SU-DHL-6 (cell line): ENCODE data around the gene MTF2.

ENCODE experiments used
- H2AFZ ChIP-seq: fragments of 200-600 bp; sonication (generic); 2 replicates; pipeline ENCODE4 v1.6.1; 2014; ENCODE audit warnings: low read depth, mild to moderate bottlenecking, moderate library complexity, mixed read lengths, antibody characterized with exemption, low read length; ENCODE audit not compliant: severe bottlenecking
- H3F3A ChIP-seq: fragments of 200-600 bp; shearing (Covaris generic); 2 replicates; pipeline ENCODE4 v1.6.0; 2016; ENCODE audit warnings: antibody characterized with exemption, mild to moderate bottlenecking; ENCODE audit not compliant: insufficient read depth
- H3K27ac ChIP-seq: fragments of 200-600 bp; sonication (generic); 2 replicates; pipeline ENCODE4 v1.5.1; 2016; ENCODE audit warnings: low read depth, mild to moderate bottlenecking, low read length, moderate library complexity, mixed read lengths
- H3K27me3 ChIP-seq: fragments of 200-600 bp; sonication (generic), shearing (Covaris generic); 2 replicates; pipeline ENCODE4 v1.6.0; 2014; ENCODE audit warnings: mild to moderate bottlenecking, low read length
- H3K36me3 ChIP-seq: fragments of 200-600 bp; sonication (generic); 2 replicates; pipeline ENCODE4 v1.6.1; 2014; ENCODE audit warnings: mild to moderate bottlenecking, low read length, mixed read lengths
- H3K4me2 ChIP-seq: fragments of 300-600, 200-600 bp; shearing (Covaris generic), sonication (generic); 2 replicates; pipeline ENCODE4 v1.6.0; 2014; ENCODE audit warnings: low read length, low read depth, mild to moderate bottlenecking; ENCODE audit not compliant: poor library complexity, severe bottlenecking
- H3K4me3 ChIP-seq: fragments of 200-600 bp; sonication (generic); 2 replicates; pipeline ENCODE4 v1.5.1; 2014; ENCODE audit warnings: antibody characterized with exemption, low read length, mild to moderate bottlenecking, mixed read lengths; ENCODE audit not compliant: insufficient read depth, poor library complexity, severe bottlenecking
- H3K79me2 ChIP-seq: fragments of 200-600 bp; sonication (generic); 2 replicates; pipeline ENCODE4 v1.6.1; 2014; ENCODE audit warnings: mild to moderate bottlenecking, low read length, moderate library complexity; ENCODE audit not compliant: insufficient read depth
- H3K9ac ChIP-seq: fragments of 200-600 bp; sonication (generic); 2 replicates; pipeline ENCODE4 v1.7.0; 2014; ENCODE audit warnings: mild to moderate bottlenecking, low read length
- H3K9me2 ChIP-seq: fragments of 200-600 bp; sonication (generic); replicated peaks from 2 replicates; pipeline ENCODE4 v1.6.1; 2014; ENCODE audit warnings: low read length; ENCODE audit not compliant: insufficient read depth
- H3K9me3 ChIP-seq: fragments of 200-600 bp; sonication (generic); 2 replicates; pipeline ENCODE4 v1.6.1; 2014; ENCODE audit warnings: low read length, mixed read lengths; ENCODE audit not compliant: insufficient read depth
- H4K20me1 ChIP-seq: fragments of 200-600 bp; sonication (generic); 2 replicates; pipeline ENCODE4 v1.6.1; 2014; ENCODE audit warnings: low read depth, mild to moderate bottlenecking, antibody characterized with exemption, low read length, moderate library complexity, mixed read lengths
- EZH2phosphoT487 ChIP-seq: fragments of 200-600 bp; sonication (generic), shearing (Covaris generic); conservative IDR thresholded peaks from 2 replicates; pipeline ENCODE4 v1.6.1; 2018; ENCODE audit warnings: mild to moderate bottlenecking, antibody characterized with exemption, low read length, moderate library complexity, mixed read lengths
- TF ChIP-seq, protein P1 (sequence below): fragments of 200-600 bp; sonication (generic); IDR thresholded peaks from one replicate; pipeline ENCODE4 v1.5.1; 2017; ENCODE audit warnings: antibody characterized with exemption, mild to moderate bottlenecking, low read length, moderate library complexity; ENCODE audit not compliant: insufficient read depth, poor library complexity, severe bottlenecking

The MTF2 gene

DNA sequence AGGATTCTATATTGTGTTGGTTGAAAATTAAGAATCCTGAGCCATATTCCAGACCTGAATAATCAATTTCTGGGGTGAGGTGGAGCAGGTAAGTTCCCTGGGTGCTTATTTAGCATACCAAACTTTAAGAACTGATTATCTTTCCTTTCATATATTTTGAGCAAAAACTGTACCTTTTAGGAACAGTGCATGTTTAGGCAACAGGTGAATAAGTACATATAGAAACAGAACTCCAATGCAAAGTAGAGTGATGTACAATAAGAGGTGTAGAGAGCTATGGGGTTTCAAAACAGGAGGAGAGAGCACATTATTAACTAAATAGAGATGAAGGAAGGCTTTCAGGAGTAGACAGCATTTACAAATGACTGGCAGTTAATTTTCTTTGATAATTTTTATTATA, 72.4 kb downstream of the MTF2 start:
- H4K20me1 ChIP-seq: peaks cover 4% of the 10 kb centered on the region; the same call in 1 of the 2 replicates

DNA sequence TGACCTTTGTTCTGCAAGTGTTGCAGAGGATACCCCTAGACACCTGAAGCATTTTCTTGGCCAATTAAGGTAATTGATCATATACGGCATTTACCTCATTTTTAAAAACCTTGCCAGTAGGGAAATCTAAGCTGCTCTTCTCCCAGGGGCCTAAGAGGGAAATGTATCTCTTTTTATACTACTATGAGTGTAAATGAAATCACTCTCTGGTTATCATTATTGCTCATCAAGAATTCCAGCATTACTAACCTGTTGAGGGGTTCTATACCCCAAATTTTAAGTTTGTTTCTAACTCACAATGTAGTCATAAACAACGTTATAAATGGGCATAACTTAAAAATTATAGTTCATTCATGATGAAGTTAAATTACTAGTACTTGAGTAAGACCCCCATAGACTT, 73.8 kb downstream of the MTF2 start:
- H3K36me3 ChIP-seq: peaks cover 41% of the 10 kb centered on the region
- no peaks in the 10 kb centered on the region; the same call in 1 of the 2 replicates for H3K79me2 ChIP-seq
- no peak overlapping the region for H3K4me3 ChIP-seq
- no peak overlapping the region for H3K27ac ChIP-seq
- TF ChIP-seq, protein P1, sequence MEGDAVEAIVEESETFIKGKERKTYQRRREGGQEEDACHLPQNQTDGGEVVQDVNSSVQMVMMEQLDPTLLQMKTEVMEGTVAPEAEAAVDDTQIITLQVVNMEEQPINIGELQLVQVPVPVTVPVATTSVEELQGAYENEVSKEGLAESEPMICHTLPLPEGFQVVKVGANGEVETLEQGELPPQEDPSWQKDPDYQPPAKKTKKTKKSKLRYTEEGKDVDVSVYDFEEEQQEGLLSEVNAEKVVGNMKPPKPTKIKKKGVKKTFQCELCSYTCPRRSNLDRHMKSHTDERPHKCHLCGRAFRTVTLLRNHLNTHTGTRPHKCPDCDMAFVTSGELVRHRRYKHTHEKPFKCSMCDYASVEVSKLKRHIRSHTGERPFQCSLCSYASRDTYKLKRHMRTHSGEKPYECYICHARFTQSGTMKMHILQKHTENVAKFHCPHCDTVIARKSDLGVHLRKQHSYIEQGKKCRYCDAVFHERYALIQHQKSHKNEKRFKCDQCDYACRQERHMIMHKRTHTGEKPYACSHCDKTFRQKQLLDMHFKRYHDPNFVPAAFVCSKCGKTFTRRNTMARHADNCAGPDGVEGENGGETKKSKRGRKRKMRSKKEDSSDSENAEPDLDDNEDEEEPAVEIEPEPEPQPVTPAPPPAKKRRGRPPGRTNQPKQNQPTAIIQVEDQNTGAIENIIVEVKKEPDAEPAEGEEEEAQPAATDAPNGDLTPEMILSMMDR: no peak
- TF ChIP-seq EZH2phosphoT487: no peak
- no peaks in the 10 kb centered on the region for H3K9me2 ChIP-seq
- H3K4me2 ChIP-seq: no peak overlapping the region
- no peak overlapping the region for H2AFZ ChIP-seq
- H3K27me3 ChIP-seq: no peaks in the 10 kb centered on the region
- peaks cover 4% of the 10 kb centered on the region; the same call in 1 of the 2 replicates for H4K20me1 ChIP-seq
- peaks cover 84% of the 10 kb centered on the region for H3F3A ChIP-seq
- H3K9ac ChIP-seq: no peak overlapping the region
- H3K9me3 ChIP-seq: no peaks in the 10 kb centered on the region

More for the DNA sequence above, 72.4 kb downstream of the MTF2 start:
- no peak overlapping the region for H3K4me3 ChIP-seq
- no peaks in the 10 kb centered on the region; the same call in 1 of the 2 replicates for H3K79me2 ChIP-seq
- H3K27me3 ChIP-seq: no peaks in the 10 kb centered on the region
- no peak overlapping the region for H3K9ac ChIP-seq
- peaks cover 41% of the 10 kb centered on the region for H3K36me3 ChIP-seq
- no peak overlapping the region for H3K4me2 ChIP-seq
- no peaks in the 10 kb centered on the region for H3K9me2 ChIP-seq
- TF ChIP-seq EZH2phosphoT487: no peak
- TF ChIP-seq, protein P1: no peak
- no peak overlapping the region for H3K27ac ChIP-seq
- H3F3A ChIP-seq: peaks cover 88% of the 10 kb centered on the region
- no peak overlapping the region for H2AFZ ChIP-seq
- no peaks in the 10 kb centered on the region for H3K9me3 ChIP-seq

DNA sequence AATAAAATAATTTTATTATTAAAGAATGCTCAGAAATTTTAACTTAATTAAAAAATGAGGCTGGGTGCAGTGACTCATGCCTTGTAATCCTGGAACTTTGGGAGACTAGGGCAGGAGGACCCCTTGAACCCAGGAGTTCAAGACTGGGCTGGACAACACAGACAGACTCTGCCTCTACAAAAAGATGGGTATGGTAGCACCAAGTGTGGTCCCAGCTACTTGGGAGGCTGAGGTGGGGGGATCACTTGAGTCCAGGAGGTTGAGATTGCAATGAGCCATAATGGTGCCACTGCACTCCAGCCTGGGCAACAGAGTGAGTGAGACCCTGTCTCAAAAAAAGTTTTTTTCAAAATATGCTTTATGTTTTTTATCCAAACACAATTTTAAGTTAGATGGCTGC, 75.8 kb downstream of the MTF2 start:
- Histone ChIP-seq H3K4me3 (no peak overlapping the region), H3K27ac (no peak overlapping the region), H4K20me1 (peaks cover 4% of the 10 kb centered on the region; the same call in 1 of the 2 replicates), H3F3A (peaks cover 74% of the 10 kb centered on the region), H3K9me3 (no peaks in the 10 kb centered on the region), H3K4me2 (no peak overlapping the region), H3K9ac (no peak overlapping the region), H2AFZ (no peak overlapping the region), H3K79me2 (peaks cover 9% of the 10 kb centered on the region; the same call in 1 of the 2 replicates), H3K27me3 (no peaks in the 10 kb centered on the region), H3K9me2 (no peaks in the 10 kb centered on the region), H3K36me3 (peaks cover 56% of the 10 kb centered on the region)
- TF ChIP-seq, protein P1: no peak
- no peak for TF ChIP-seq EZH2phosphoT487
